ENCODE data around the gene FSD2.

DNA sequence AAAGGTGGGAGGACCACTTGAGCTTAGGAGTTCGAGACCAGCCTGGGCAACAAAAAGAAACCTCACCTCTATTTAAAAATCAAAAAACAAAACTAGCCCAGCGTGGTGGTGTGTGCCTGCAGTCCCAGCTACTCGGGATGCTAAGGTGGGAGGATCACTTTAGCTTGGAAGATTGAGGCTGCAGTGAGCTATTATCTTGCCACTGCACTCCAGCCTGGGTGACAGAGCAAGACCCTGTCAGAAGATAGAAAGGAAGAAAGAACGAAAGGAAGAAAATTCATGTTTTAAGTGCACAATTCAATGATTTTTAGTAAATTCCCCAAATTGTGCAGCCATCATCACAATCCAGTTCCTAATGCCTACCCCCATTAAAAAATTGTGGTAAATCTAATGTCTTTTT is 7.8 kb downstream of the FSD2 start:
- TF ChIP-seq, protein P1, sequence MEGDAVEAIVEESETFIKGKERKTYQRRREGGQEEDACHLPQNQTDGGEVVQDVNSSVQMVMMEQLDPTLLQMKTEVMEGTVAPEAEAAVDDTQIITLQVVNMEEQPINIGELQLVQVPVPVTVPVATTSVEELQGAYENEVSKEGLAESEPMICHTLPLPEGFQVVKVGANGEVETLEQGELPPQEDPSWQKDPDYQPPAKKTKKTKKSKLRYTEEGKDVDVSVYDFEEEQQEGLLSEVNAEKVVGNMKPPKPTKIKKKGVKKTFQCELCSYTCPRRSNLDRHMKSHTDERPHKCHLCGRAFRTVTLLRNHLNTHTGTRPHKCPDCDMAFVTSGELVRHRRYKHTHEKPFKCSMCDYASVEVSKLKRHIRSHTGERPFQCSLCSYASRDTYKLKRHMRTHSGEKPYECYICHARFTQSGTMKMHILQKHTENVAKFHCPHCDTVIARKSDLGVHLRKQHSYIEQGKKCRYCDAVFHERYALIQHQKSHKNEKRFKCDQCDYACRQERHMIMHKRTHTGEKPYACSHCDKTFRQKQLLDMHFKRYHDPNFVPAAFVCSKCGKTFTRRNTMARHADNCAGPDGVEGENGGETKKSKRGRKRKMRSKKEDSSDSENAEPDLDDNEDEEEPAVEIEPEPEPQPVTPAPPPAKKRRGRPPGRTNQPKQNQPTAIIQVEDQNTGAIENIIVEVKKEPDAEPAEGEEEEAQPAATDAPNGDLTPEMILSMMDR (conservative IDR thresholded peaks at IDR 0.05; ENCODE audit: low read depth, low read length): no peak
- TF ChIP-seq EZH2 (IDR thresholded peaks at IDR 0.05; ENCODE audit: low read length, unreplicated experiment): no peak

Data from PC-3 (cell line).